ENCODE data around the gene KCNH8.

KCNH8 gene

GRCh38 chr3:19363071-19363470 is 214.8 kb downstream of the KCNH8 start:
- no peak for DNase-seq (ENCODE audit: low read depth in 2 of 2)

- DNase-seq (ENCODE audit: low read depth in 2 of 2), result no peak
These were observed 215.8 kb downstream of the KCNH8 start for GRCh38 chr3:19364148-19364547.

- DNase-seq (ENCODE audit: low read depth in 2 of 2), result no peak
These were observed 217.2 kb downstream of the KCNH8 start for GRCh38 chr3:19365471-19365870.

- no peak for DNase-seq (ENCODE audit: low read depth in 2 of 2)
These were observed 236.6 kb downstream of the KCNH8 start for GRCh38 chr3:19384868-19385267.

- no peak for DNase-seq (ENCODE audit: low read depth in 2 of 2)
These were observed 243.8 kb downstream of the KCNH8 start for GRCh38 chr3:19392150-19392549.

- no peak for DNase-seq (ENCODE audit: low read depth in 2 of 2)
These were observed 246.6 kb downstream of the KCNH8 start for GRCh38 chr3:19394946-19395345.

GRCh38 chr3:19396726-19397125 is 248.4 kb downstream of the KCNH8 start:
- no peak for DNase-seq (ENCODE audit: low read depth in 2 of 2)

GRCh38 chr3:19399356-19399755 is 251.0 kb downstream of the KCNH8 start:
- DNase-seq (ENCODE audit: low read depth in 2 of 2), result no peak

- DNase-seq (ENCODE audit: low read depth in 2 of 2), result no peak
These were observed 251.5 kb downstream of the KCNH8 start for GRCh38 chr3:19399836-19400235.

- DNase-seq (ENCODE audit: low read depth in 2 of 2), result no peak
These were observed 271.8 kb downstream of the KCNH8 start for GRCh38 chr3:19420159-19420558.

GRCh38 chr3:19425825-19426224 is 277.5 kb downstream of the KCNH8 start:
- DNase-seq (ENCODE audit: low read depth in 2 of 2), result no peak

GRCh38 chr3:19427422-19428149 is 279.3 kb downstream of the KCNH8 start:
- no peak for DNase-seq (ENCODE audit: low read depth in 2 of 2)

- no peak for DNase-seq (ENCODE audit: low read depth in 2 of 2)
These were observed 280.4 kb downstream of the KCNH8 start for GRCh38 chr3:19428729-19429128.

GRCh38 chr3:19432669-19433068 is 284.4 kb downstream of the KCNH8 start:
- no peak for DNase-seq (ENCODE audit: low read depth in 2 of 2)

GRCh38 chr3:19436746-19437145 is 288.4 kb downstream of the KCNH8 start:
- no peak for DNase-seq (ENCODE audit: low read depth in 2 of 2)

- no peak for DNase-seq (ENCODE audit: low read depth in 2 of 2)
These were observed 291.6 kb downstream of the KCNH8 start for GRCh38 chr3:19439944-19440343.

GRCh38 chr3:19446138-19446537 is 297.8 kb downstream of the KCNH8 start:
- DNase-seq (ENCODE audit: low read depth in 2 of 2), result no peak

- DNase-seq (ENCODE audit: low read depth in 2 of 2), result no peak
These were observed 298.4 kb downstream of the KCNH8 start for GRCh38 chr3:19446687-19447086.

- DNase-seq (ENCODE audit: low read depth in 2 of 2), result no peak
These were observed 307.2 kb downstream of the KCNH8 start for GRCh38 chr3:19455546-19455945.

GRCh38 chr3:19456738-19457137 is 308.4 kb downstream of the KCNH8 start:
- DNase-seq (ENCODE audit: low read depth in 2 of 2), result no peak

GRCh38 chr3:19457449-19457848 is 309.1 kb downstream of the KCNH8 start:
- DNase-seq (ENCODE audit: low read depth in 2 of 2), result no peak

GRCh38 chr3:19467761-19468160 is 319.5 kb downstream of the KCNH8 start:
- DNase-seq (ENCODE audit: low read depth in 2 of 2), result no peak

GRCh38 chr3:19471138-19471537 is 322.8 kb downstream of the KCNH8 start:
- DNase-seq (ENCODE audit: low read depth in 2 of 2), result no peak

- DNase-seq (ENCODE audit: low read depth in 2 of 2), result no peak
These were observed 325.8 kb downstream of the KCNH8 start for GRCh38 chr3:19473971-19474580.
